Muscle of leg (tissue), 11 donors: ENCODE measurements around the gene ALX3. TPM values are rescaled to one million over a fixed set of nuclear protein-coding genes. Genes with fewer than 3 reads are reported as not detected.

Experiments
- DNase-seq: peaks from one replicate; pipeline ENCODE4 v3.0.0; 2013
- H3K27ac ChIP-seq: one replicate; pipeline ENCODE4 v1.5.1; 2013; ENCODE audit warnings: mild to moderate bottlenecking, low read length, control low read depth
- H3K27me3 ChIP-seq: one replicate; pipeline ENCODE4 v1.6.1; 2013; ENCODE audit warnings: low read length; ENCODE audit not compliant: control insufficient read depth, insufficient read depth
- H3K36me3 ChIP-seq: one replicate; pipeline ENCODE4 v1.6.1; 2013; ENCODE audit warnings: low read length; ENCODE audit not compliant: control insufficient read depth, insufficient read depth
- H3K4me1 ChIP-seq: one replicate; pipeline ENCODE4 v1.6.1; 2013; ENCODE audit warnings: low read length; ENCODE audit not compliant: control insufficient read depth, insufficient read depth
- H3K4me3 ChIP-seq: one replicate; pipeline ENCODE4 v1.5.1; 2013; ENCODE audit warnings: low read length, control low read depth
- H3K9me3 ChIP-seq: replicated peaks from 2 replicates; pipeline ENCODE4 v1.6.1; 2013; ENCODE audit warnings: low read depth, low read length; ENCODE audit not compliant: control insufficient read depth
- WGBS: methylation state at CpG from one replicate; pipeline ENCODE4 v1.1.5; 2013; ENCODE audit warnings: missing lambda C conversion rate; ENCODE audit not compliant: insufficient coverage; 5-methylcytosine and 5-hydroxymethylcytosine counted together
- polyA plus RNA-seq, 8 donors: library from polyadenylated mRNA; unstranded; fragments of 120-200 nt; gene quantifications; one replicate each; pipeline versions ENCODE4 v1.2.1 to v1.2.3, GENCODE V29; 2013; ENCODE audit warnings: inconsistent platforms in 1 of 8, low replicate concordance in 1 of 8; ENCODE audit not compliant: insufficient read length in 8 of 8, insufficient read depth in 1 of 8
- total RNA-seq: library from RNA; stranded (reverse); fragments of 120-200 nt; gene quantifications from one replicate; pipeline ENCODE4 v1.2.4, GENCODE V29; 2013

Gene ALX3
- total and polyA plus RNA-seq, 9 donors = not detected

DNA sequence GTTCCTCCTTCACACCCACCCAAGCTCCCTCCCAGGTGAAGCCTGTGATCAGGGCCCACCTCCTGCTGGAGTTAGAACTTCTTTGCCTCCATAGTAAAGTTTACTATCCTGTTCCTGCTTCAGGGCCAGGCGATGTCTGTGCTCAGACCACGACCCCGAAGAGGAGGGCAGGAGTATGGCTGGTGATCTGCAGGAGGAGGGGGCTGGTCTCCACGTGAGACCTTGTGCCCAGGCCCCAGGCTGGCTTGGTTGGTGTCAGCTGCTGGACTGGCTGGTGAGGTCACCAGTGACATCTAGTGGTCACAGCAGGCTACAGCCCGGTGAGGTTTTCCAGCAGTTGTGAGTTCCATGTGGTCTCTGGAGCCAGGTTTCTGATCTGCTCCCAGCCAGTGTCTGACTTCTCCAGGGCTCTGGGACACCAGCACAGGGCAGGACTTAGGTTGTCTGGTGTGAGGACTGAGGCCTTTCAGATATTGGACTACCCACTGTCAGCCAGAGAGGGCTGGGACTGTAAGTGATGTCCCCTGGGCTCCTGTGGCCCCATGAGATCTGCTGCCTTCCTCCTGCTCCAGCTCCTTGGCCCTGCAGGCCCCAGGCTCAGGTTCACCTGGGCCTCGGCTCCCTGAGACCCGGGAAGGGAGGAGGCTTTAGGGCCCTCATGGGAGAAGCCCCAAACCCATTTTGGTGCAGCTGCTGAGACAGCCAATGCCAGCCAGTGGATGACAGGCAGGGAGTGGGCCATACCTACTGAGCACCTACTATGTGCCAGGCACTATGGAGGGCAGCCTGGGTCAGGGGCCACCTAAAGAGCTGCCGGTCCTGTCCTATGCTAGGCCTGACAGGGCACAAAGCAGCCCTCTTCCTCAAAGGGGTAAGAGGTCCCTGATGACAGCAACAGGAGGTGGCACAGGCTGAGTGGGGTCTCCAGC lies 35.8 kb upstream of the ALX3 start:
- Histone ChIP-seq H3K27ac (no peak overlapping the region), H3K27me3 (peaks cover 18% of the 10 kb centered on the region), H3K36me3 (no peaks in the 10 kb centered on the region), H3K4me1 (peaks cover 13% of the 10 kb centered on the region), H3K4me3 (no peak overlapping the region), H3K9me3 (no peaks in the 10 kb centered on the region)
- peak; percentile 72 for DNase-seq
- WGBS = 9% methylated on average over 7 of the region's 8 CpGs

DNA sequence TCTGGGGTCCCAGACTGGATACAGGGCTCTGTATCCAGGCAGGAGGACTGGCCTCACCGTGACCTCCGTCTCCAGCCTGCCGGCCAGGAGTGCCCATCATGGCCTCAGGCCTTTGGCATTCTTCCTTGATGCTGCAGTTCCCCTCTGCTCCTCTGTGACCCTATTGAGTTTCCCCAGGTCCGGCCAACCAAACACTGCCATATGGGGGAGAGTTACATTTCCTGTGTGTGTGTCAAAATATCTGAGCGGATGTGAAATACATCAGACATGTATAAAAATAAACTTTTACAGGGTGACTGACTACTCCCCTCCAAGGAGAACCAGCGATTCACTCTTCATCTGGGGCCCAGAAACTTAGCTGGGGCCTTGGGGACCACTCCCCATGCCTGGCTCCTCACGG lies 31.6 kb upstream of the ALX3 start:
- Histone ChIP-seq H3K4me1 (peaks cover 15% of the 10 kb centered on the region), H3K27me3 (peaks cover 5% of the 10 kb centered on the region), H3K36me3 (no peaks in the 10 kb centered on the region), H3K9me3 (no peaks in the 10 kb centered on the region), H3K27ac (no peak overlapping the region), H3K4me3 (no peak overlapping the region)
- peak; percentile 26 for DNase-seq
- 21% methylated on average over 5 of the region's 7 CpGs for WGBS

DNA sequence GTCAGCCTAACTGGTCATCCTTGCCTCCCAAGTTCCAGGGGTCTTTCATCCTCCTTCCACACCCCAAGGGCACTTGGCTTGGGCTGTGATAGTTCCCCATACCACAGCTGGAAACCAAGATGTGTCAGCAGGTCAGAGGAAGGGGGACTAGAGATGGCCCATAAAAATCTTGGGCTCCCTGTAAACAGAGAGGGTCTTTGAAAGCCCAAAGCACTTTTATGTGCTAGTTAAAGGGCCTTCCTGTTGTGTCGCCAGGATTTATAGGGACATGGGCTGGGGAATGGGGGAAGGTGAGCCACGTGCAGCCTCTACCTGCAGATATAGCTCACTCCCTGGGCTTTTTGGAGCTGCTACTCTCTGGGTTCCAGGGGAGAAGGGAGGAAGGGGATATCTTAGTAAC lies 29.9 kb upstream of the ALX3 start:
- Histone ChIP-seq H3K36me3 (no peaks in the 10 kb centered on the region), H3K9me3 (no peaks in the 10 kb centered on the region), H3K4me3 (no peak overlapping the region), H3K27ac (no peak overlapping the region), H3K27me3 (peaks cover 8% of the 10 kb centered on the region), H3K4me1 (peaks cover 15% of the 10 kb centered on the region)
- WGBS = 20% methylated on average over 1 of the region's 2 CpGs
- DNase-seq = no peak

DNA sequence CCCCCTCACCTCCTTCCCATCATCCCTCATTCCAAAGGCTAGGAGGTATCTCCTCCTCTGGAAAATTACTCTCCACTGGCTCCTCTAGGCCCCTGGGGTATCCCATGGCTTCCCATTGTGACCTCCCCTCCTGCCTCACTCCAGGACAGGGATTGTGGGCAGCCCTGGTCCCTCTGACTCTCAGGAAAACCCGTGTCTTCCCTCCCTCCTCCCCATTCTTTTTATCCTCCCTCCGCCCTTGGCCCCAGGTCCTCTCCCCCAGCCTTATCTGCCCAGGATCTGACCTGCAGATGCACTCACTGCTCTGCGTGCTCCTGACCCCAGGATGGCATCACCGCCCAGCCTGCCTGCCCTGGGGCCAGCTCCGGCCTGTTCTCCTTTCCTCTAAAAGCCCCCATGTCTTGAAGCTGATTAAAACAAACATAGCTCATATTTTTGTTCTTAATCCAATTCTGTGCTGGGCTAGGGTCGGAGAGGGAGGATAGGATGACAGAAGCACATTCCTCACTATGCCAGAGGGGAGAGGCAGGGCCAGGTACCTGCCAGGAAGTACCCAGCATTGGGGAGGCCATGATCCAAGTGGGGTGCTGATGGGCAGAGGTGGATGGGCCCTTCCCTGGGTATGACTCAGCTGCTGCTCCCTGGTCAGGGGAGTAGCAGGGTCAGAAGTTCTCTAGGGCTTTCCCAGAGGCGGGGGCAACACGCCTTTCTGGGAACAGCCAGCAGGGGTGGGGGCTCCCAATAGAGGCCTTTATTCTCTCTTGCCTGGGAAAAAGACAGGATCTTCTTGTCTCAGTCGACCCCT lies 28.0 kb upstream of the ALX3 start:
- 62% methylated on average over 6 of the region's 9 CpGs for WGBS
- DNase-seq = no peak
- H3K27ac ChIP-seq = no peak overlapping the region
- no peaks in the 10 kb centered on the region for H3K9me3 ChIP-seq
- H3K4me1 ChIP-seq = peaks cover 15% of the 10 kb centered on the region
- H3K27me3 ChIP-seq = peaks cover 15% of the 10 kb centered on the region
- no peaks in the 10 kb centered on the region for H3K36me3 ChIP-seq
- H3K4me3 ChIP-seq = no peak overlapping the region

DNA sequence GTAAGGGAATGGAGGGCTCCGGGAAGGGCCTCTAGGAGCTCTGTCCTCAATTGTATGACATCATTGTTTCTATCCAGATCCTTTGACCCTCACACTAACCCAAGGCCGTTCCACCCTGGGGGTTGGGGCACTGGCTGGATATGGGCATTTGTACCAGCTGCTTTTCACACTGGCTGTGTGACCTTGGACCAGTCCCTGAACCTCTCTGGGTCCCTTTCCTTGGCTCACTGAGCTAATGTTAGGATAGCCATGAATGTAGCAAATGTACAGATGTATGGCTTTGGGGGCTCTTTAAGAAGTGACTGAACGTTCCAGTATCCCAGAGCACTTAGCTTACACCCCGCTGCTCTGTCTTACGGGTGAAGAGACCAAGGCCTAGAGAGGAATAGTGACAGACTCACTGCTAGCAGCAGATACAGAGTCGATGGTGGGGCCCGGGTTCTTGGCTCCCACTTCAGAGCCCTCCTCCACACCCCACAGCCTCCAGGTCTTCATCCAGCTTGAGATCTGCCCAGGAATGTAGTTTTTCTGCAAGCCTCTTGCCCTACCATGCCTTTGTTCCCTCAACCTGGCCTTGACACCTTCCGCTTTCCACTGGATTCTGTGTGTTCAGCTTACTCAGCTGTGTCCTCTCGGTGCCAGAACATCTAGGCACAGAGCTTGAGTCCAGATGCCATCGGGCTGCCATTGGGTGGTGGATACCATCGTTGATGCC lies 27.2 kb upstream of the ALX3 start:
- Histone ChIP-seq H3K36me3 (no peaks in the 10 kb centered on the region), H3K4me1 (peaks cover 15% of the 10 kb centered on the region), H3K27ac (no peak overlapping the region), H3K4me3 (no peak overlapping the region), H3K9me3 (no peaks in the 10 kb centered on the region), H3K27me3 (peaks cover 15% of the 10 kb centered on the region)
- whole genome bisulfite sequencing = 83% methylated on average over 7 of the region's 11 CpGs
- DNase-seq = no peak

DNA sequence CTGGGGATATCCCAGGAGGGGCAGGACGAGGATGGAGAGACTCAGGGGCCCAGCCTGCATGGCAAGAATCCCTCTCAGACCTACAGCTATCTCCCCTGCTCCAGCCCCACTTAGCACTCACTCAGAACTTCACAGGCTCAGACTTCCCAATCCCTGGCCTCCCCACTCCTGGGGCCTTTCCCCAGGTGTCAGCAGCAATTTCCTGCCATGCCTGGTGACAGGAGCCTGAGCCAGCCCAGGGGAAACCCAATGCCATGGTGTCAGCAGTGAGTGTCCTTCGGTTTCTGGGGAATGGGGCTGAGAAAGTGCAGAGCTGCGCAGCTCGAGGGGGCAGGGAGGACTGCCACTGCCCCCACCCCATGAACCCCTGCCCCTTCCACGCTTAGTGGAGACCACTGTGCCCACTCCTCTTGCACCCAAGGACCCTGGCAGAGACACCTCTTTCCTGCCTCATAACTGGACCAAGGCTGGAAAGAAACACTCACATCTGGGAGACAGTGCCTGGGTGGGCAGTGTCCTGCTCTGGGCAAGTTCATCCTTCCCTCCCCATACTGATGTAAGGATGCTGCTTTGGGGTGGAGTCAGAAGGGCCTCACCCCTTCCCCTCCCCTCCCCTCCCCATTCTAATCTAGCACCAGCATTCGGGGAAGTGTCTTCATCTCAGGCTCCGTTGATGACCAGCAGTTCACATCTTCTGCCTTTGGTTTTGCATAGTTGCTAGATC lies 24.6 kb upstream of the ALX3 start:
- Histone ChIP-seq H3K27me3 (peaks cover 12% of the 10 kb centered on the region), H3K4me3 (no peak overlapping the region), H3K27ac (no peak overlapping the region), H3K9me3 (no peaks in the 10 kb centered on the region), H3K4me1 (peaks cover 3% of the 10 kb centered on the region), H3K36me3 (no peaks in the 10 kb centered on the region)
- WGBS = 15% methylated on average over 4 of the region's 7 CpGs
- DNase-seq = no peak

DNA sequence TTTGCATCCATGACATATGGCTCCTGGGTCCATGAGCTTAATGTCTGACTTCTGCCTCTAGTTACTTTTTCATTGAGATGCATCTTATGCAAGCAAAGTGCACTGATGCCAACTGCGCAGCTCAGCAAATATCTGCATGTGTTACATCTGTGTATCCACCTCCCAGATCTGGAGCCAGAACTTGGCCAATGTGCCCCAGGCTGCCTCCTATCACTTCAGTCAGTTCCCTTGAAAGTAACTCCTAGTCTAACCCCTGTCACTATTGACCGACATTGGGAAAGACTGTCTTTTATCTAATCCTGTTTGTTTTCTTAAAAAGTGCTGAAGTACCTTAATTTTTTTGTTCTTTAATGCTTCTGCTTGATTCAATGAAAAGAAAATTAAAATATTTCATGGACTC lies 22.5 kb upstream of the ALX3 start:
- H3K27me3 ChIP-seq = peaks cover 21% of the 10 kb centered on the region
- WGBS = 80% methylated on average over 1 of the region's 2 CpGs
- no peaks in the 10 kb centered on the region for H3K36me3 ChIP-seq
- no peak overlapping the region for H3K4me3 ChIP-seq
- peaks cover 14% of the 10 kb centered on the region for H3K4me1 ChIP-seq
- H3K9me3 ChIP-seq = no peaks in the 10 kb centered on the region
- H3K27ac ChIP-seq = no peak overlapping the region
- no peak for DNase-seq

DNA sequence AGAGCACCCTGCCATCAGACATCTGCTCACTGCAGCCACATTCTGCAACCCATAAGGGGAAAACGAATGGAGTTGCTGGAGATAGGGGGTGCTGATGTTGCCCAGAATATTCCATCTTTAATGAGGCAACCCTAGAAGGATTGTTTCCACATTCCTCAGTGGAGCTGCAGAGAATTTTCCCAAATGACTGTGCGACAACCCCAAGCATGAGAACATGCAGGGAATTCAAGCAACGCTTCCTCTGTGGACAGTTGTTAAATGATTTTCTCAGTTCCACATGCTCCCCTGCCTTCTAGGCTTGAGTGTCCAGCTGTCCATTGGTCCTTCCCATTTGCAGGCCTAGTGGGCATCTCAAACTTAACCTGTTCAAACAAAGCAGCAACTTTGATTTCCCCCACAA lies 21.3 kb upstream of the ALX3 start:
- peaks cover 14% of the 10 kb centered on the region for H3K4me1 ChIP-seq
- DNase-seq = no peak
- no peak overlapping the region for H3K27ac ChIP-seq
- 45% methylated on average over 2 of the region's 3 CpGs for WGBS
- H3K9me3 ChIP-seq = no peaks in the 10 kb centered on the region
- peaks cover 31% of the 10 kb centered on the region for H3K27me3 ChIP-seq
- H3K36me3 ChIP-seq = no peaks in the 10 kb centered on the region
- no peak overlapping the region for H3K4me3 ChIP-seq

DNA sequence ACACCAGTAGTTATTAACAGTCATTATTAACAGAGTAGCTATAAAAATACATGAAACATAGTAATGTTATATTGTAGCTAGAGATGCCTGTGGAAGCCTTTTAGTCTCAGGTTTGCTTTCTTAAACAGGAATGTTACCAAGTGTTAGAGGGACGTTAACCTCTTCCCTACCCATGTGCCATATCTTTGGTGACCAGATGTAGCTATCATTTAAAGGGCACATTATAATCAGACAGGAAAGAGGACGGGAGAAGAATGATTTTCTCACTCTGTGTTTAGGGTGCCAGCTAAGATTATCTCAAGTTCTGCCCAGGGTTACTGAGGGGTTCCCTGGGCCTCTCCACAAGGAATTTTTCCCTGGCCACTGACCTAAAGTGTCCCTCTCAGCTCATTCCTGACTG lies 20.9 kb upstream of the ALX3 start:
- H3K4me1 ChIP-seq = peaks cover 14% of the 10 kb centered on the region
- H3K4me3 ChIP-seq = no peak overlapping the region
- H3K36me3 ChIP-seq = no peaks in the 10 kb centered on the region
- H3K9me3 ChIP-seq = no peaks in the 10 kb centered on the region
- no peak overlapping the region for H3K27ac ChIP-seq
- DNase-seq = no peak
- peaks cover 34% of the 10 kb centered on the region for H3K27me3 ChIP-seq
- WGBS = no CpG with 5 or more reads among the region's 2 CpGs
